Endothelial cell of umbilical vein (primary cell): Measurements from ENCODE around the gene TAGLN2. TPM values are rescaled to one million over a fixed set of nuclear protein-coding genes. Genes with fewer than 3 reads are reported as not detected.
A peak's percentile ranks its signal among the peaks of the same experiment; 100 is the strongest.

ENCODE experiments used
- BruUV-seq: library from RNA; stranded (reverse); fragments of 400-500 nt; replicated peaks from 2 replicates; lab custom pipeline; 2021; lab: Mats Ljungman, UMichigan
- CTCF ChIA-PET: fragments of 300-600, 350-600 bp; sonication (Branson Sonifier 250); formaldehyde crosslinking; loops from one replicate; lab custom pipeline; 2021; ENCODE audit warnings: antibody characterized with exemption, inconsistent platforms; lab: Charles Lee
- POLR2A ChIA-PET: fragments of 300-600, 350-600 bp; sonication (Branson Sonifier 250); formaldehyde crosslinking; loops from one replicate; lab custom pipeline; 2021; ENCODE audit warnings: antibody characterized with exemption, inconsistent platforms; lab: Charles Lee
- DNase-seq: peaks from one replicate; pipeline ENCODE4 v3.0.0-alpha.2; 2011; ENCODE audit warnings: low read depth, low spot score
- FAIRE-seq: peaks from 2 replicates; lab custom pipeline; 2011; peaks lifted over from hg19 to GRCh38; lab: Jason Lieb, UNC
- H2AFZ ChIP-seq: 2 replicates; pipeline ENCODE4 v1.6.0; 2012; ENCODE audit warnings: low read depth, low read length, control low read depth, inconsistent platforms
- H3K27ac ChIP-seq: 2 replicates; pipeline ENCODE4 v1.5.1; 2011; ENCODE audit warnings: low read depth, mild to moderate bottlenecking, control low read depth, low read length, moderate library complexity; ENCODE audit not compliant: insufficient read depth
- H3K27me3 ChIP-seq, 2 experiments: 2 replicates each; pipeline versions ENCODE4 v1.6.0 to v1.6.1; 2011; ENCODE audit warnings: low read length in 2 of 2, mixed read lengths in 1 of 2; ENCODE audit not compliant: control insufficient read depth in 2 of 2, insufficient read depth in 2 of 2
- H3K36me3 ChIP-seq, 2 experiments: 2 replicates in 1 of 2; 3 replicates in 1 of 2; pipeline ENCODE4 v1.5.1; 2011; ENCODE audit warnings: low read length in 2 of 2, mild to moderate bottlenecking in 1 of 2, moderate library complexity in 1 of 2; ENCODE audit not compliant: control insufficient read depth in 2 of 2, insufficient read depth in 2 of 2; ENCODE audit errors: extremely low read depth in 1 of 2
- H3K4me1 ChIP-seq: 3 replicates; pipeline ENCODE4 v1.5.1; 2011; ENCODE audit warnings: mild to moderate bottlenecking, low read length; ENCODE audit not compliant: control insufficient read depth, insufficient read depth; ENCODE audit errors: extremely low read depth
- H3K4me2 ChIP-seq: 2 replicates; pipeline ENCODE4 v1.6.1; 2011; ENCODE audit warnings: low read length, control low read depth, mixed read lengths; ENCODE audit not compliant: insufficient read depth
- H3K4me3 ChIP-seq, 3 experiments: fragments of 200-600 bp in 1 of 3; sonication (generic), shearing (Covaris generic) in 1 of 3; replicated peaks in 1 of 3; 2 replicates each; pipeline ENCODE4 v1.5.1; 2011 to 2016; ENCODE audit warnings: control low read depth in 3 of 3, low read length in 3 of 3, mild to moderate bottlenecking in 2 of 3, inconsistent platforms in 1 of 3, low read depth in 1 of 3, moderate library complexity in 1 of 3; ENCODE audit not compliant: insufficient read depth in 1 of 3
- H3K79me2 ChIP-seq: 2 replicates; pipeline ENCODE4 v1.6.0; 2012; ENCODE audit warnings: low read length, inconsistent platforms; ENCODE audit not compliant: control insufficient read depth, insufficient read depth
- H3K9ac ChIP-seq: replicated peaks from 2 replicates; pipeline ENCODE3; 2011; ENCODE audit warnings: low read length, control low read depth; ENCODE audit not compliant: insufficient read depth; ENCODE audit errors: extremely low read depth
- H3K9me1 ChIP-seq: replicated peaks from 3 replicates; pipeline ENCODE4 v1.6.0; 2011; ENCODE audit warnings: mild to moderate bottlenecking, low read length; ENCODE audit not compliant: control insufficient read depth, insufficient read depth; ENCODE audit errors: extremely low read depth
- H3K9me3 ChIP-seq: replicated peaks from 2 replicates; pipeline ENCODE4 v1.5.1; 2012; ENCODE audit warnings: low read length, inconsistent platforms; ENCODE audit not compliant: control insufficient read depth, insufficient read depth
- H4K20me1 ChIP-seq: replicated peaks from 2 replicates; pipeline ENCODE3; 2011; ENCODE audit warnings: mild to moderate bottlenecking, low read length; ENCODE audit not compliant: control insufficient read depth, insufficient read depth; ENCODE audit errors: extremely low read depth
- EZH2 ChIP-seq: IDR thresholded peaks from 2 replicates; pipeline ENCODE4 v1.6.1; 2012; ENCODE audit warnings: borderline replicate concordance, low read depth, mild to moderate bottlenecking, moderate library complexity, low read length, inconsistent platforms; ENCODE audit not compliant: severe bottlenecking
- FOS ChIP-seq: IDR thresholded peaks from 2 replicates; pipeline ENCODE4 v1.6.1; 2011; ENCODE audit warnings: mild to moderate bottlenecking, low read length, moderate library complexity, borderline replicate concordance; ENCODE audit not compliant: insufficient read depth
- GATA2 ChIP-seq: IDR thresholded peaks from 2 replicates; pipeline ENCODE4 v1.7.0; 2011; ENCODE audit warnings: low read depth, mild to moderate bottlenecking, moderate library complexity, mixed read lengths, low read length; ENCODE audit not compliant: insufficient read length, insufficient read depth
- JUN ChIP-seq: IDR thresholded peaks from 2 replicates; pipeline ENCODE4 v1.6.1; 2011; ENCODE audit warnings: borderline replicate concordance, low read depth; ENCODE audit not compliant: insufficient read length, insufficient read depth
- MYC ChIP-seq: IDR thresholded peaks from one replicate; pipeline ENCODE4 v1.6.1; 2011; ENCODE audit warnings: mild to moderate bottlenecking, low read depth, low read length
- POLR2A ChIP-seq: IDR thresholded peaks from 2 replicates; pipeline ENCODE4 v1.6.1; 2012; ENCODE audit warnings: low read depth, mild to moderate bottlenecking, control low read depth, low read length
- POLR2AphosphoS5 ChIP-seq: IDR thresholded peaks from 2 replicates; pipeline ENCODE4 v1.6.1; 2012; ENCODE audit warnings: low read depth, mild to moderate bottlenecking, control low read depth, low read length, moderate library complexity; ENCODE audit not compliant: insufficient read depth
- dilution Hi-C: fragments of 300-500 bp; cut with MboI; formaldehyde crosslinking; loops from one replicate; pipeline ENCODE4 v1.15.0; 2019; ENCODE audit warnings: low sequenced_read_pairs; ENCODE audit not compliant: extremely low pct_ligation_motif_present
- intact Hi-C: fragments of 100-400 bp; cut with micrococcal nuclease; formaldehyde crosslinking; loops from one replicate; pipeline ENCODE4 v1.10.0; 2022
- polyA plus RNA-seq, 4 experiments: library from polyadenylated mRNA; depleted of rRNA in 3 of 4; stranded (reverse) in 3 of 4; unstranded in 1 of 4; fragments of >200 nt; gene quantifications; 2 replicates each; pipeline versions ENCODE4 v1.2.1 to v1.2.3, GENCODE V29; 2011 to 2012; ENCODE audit warnings: missing spikeins in 1 of 4
- total RNA-seq: library from RNA; stranded (reverse); gene quantifications from 2 replicates; pipeline ENCODE4 v1.2.3, GENCODE V29; 2021
- TF ChIP-seq, protein P1 (sequence below), 2 donors: IDR thresholded peaks; 1 replicate in 1 of 2; 2 replicates in 1 of 2; pipeline ENCODE4 v1.5.1; 2011; ENCODE audit warnings: low read length in 2 of 2, mild to moderate bottlenecking in 2 of 2, moderate library complexity in 2 of 2, control low read depth in 1 of 2, inconsistent platforms in 1 of 2, low read depth in 1 of 2; ENCODE audit not compliant: insufficient read depth in 1 of 2; ENCODE audit errors: extremely low read depth in 1 of 2
- TF ChIP-seq, protein P2 (sequence below): IDR thresholded peaks from 2 replicates; pipeline ENCODE4 v1.6.1; 2011; ENCODE audit not compliant: insufficient read depth, insufficient read length

The TAGLN2 gene
- total and polyA plus RNA-seq, 2 donors (not counting 3 experiments of a cell fraction or from before 2014, with no cell fraction given), result 646 to 1,279 TPM

DNA sequence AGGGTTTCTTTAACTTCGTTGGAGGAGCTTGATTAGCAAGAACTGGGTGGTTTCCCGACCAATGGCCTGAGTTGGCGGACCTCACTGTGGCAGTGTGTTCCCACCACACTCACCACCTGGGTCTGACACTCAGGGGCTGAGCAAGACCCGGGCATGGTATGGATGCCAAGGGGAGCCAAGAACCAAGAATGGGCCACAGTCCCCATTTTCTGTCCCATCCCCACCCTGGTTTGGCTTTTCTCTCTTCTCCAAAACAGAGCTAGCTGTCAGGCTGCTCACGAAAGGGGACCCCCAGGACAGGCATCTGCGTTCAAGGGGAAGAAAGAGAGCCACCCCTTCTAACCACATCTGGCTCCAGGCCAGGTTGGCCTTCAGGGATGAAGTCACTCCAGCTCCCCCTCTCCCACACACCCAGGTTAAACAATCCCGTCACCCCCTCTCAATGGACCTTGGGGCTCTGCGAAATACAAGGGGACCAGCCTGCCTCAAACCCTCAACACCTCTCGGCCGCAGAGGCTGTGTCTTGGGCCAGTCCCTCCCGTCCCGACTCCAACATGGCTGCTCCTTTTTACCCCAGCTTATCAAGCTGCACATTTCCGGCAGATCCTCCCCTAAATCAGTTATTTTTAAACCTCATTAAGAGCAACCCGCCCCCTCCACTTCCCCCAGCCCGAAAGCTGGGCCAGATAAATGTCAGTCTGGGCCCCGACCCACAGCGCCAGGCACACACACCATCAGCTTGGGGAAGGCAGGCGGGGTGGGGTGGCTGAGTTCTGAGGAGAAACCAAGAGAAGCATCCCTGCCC is 3.4 kb downstream of the TAGLN2 start:
- dilution Hi-C loops (no loop called here), intact Hi-C loops (loop anchor here (5.0 to 10.0 kb wide), 4 partner anchors 270 to 1907 kb away; no protein-coding TSS in a partner anchor)
- Histone ChIP-seq H4K20me1 (no peaks in the 10 kb centered on the region), H3K36me3 (peaks cover 13 to 27% of the 10 kb centered on the region in 2 experiments), H2AFZ (no peak overlapping the region), H3K79me2 (peaks cover 62% of the 10 kb centered on the region), H3K4me2 (peak overlapping the region; percentile 85), H3K27me3 (no peaks in the 10 kb centered on the region), H3K4me1 (peaks cover 30% of the 10 kb centered on the region), H3K9ac (peak overlapping the region; percentile 100), H3K4me3 (peak overlapping the region in 1 of 3 experiments; percentile 78), H3K27ac (peak overlapping the region; percentile 98), H3K9me3 (no peaks in the 10 kb centered on the region), H3K9me1 (no peaks in the 10 kb centered on the region)
- TF ChIP-seq POLR2AphosphoS5 (no peak), POLR2A (peak; percentile 27), FOS (no peak), JUN (no peak)
- FAIRE-seq, result peak; percentile 18
- ChIA-PET POLR2A (interaction anchor here (1.4 kb wide), 1 partner anchor 28 kb away, joined by 6 read pairs; no protein-coding TSS in a partner anchor), CTCF (interaction anchor here (1.5 to 7.5 kb wide), 3 partner anchors 8 to 141 kb away, joined by 3 to 71 read pairs (median 5); partner anchors contain the start of gene DUSP23)
- peak; percentile 42 for DNase-seq
- BruUV-seq, result no TSS peak

DNA sequence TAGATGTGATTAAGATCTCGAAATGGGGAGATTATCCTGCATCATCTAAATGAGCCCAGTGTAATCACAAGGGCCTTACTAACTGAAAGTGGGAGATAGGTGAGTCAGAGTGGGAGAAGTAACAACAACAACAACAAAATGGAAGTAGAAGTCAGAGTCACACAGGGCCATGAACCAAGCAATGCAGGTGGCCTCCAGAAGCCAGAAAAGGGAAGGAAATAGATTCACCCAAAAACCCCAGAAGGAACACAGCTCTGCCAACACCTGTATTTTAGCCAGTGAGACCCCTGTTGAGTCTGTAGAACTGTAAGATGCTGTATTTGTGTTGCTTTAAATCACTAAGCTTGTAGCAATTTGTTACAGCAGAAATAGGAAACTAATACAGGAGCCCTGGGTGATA is 4.1 kb downstream of the TAGLN2 start:
- Histone ChIP-seq H3K9ac (peak overlapping the region; percentile 100), H4K20me1 (no peaks in the 10 kb centered on the region), H3K27ac (peak overlapping the region; percentile 98), H3K4me2 (peak overlapping the region; percentile 85), H3K4me1 (peaks cover 36% of the 10 kb centered on the region), H3K27me3 (no peaks in the 10 kb centered on the region), H3K9me3 (no peaks in the 10 kb centered on the region), H3K79me2 (peaks cover 62% of the 10 kb centered on the region), H3K36me3 (peaks cover 13 to 27% of the 10 kb centered on the region in 2 experiments), H2AFZ (no peak overlapping the region), H3K9me1 (no peaks in the 10 kb centered on the region), H3K4me3 (no peak overlapping the region)
- BruUV-seq, result no TSS peak
- FAIRE-seq (peak; percentile 40), DNase-seq (peak; percentile 26)
- no peak for TF ChIP-seq POLR2A
- no peak for TF ChIP-seq MYC
- TF ChIP-seq POLR2AphosphoS5, result no peak
- TF ChIP-seq JUN, result no peak
- TF ChIP-seq FOS, result no peak
- TF ChIP-seq GATA2, result no peak
- TF ChIP-seq, protein P1, sequence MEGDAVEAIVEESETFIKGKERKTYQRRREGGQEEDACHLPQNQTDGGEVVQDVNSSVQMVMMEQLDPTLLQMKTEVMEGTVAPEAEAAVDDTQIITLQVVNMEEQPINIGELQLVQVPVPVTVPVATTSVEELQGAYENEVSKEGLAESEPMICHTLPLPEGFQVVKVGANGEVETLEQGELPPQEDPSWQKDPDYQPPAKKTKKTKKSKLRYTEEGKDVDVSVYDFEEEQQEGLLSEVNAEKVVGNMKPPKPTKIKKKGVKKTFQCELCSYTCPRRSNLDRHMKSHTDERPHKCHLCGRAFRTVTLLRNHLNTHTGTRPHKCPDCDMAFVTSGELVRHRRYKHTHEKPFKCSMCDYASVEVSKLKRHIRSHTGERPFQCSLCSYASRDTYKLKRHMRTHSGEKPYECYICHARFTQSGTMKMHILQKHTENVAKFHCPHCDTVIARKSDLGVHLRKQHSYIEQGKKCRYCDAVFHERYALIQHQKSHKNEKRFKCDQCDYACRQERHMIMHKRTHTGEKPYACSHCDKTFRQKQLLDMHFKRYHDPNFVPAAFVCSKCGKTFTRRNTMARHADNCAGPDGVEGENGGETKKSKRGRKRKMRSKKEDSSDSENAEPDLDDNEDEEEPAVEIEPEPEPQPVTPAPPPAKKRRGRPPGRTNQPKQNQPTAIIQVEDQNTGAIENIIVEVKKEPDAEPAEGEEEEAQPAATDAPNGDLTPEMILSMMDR (IDR thresholded peaks at IDR 0.05; ENCODE audit: extremely low read depth in 1 of 2, insufficient read depth in 1 of 2, low read depth in 1 of 2, low read length in 2 of 2), result no peak
- no peak for TF ChIP-seq EZH2
- TF ChIP-seq, protein P2, sequence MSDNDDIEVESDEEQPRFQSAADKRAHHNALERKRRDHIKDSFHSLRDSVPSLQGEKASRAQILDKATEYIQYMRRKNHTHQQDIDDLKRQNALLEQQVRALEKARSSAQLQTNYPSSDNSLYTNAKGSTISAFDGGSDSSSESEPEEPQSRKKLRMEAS, result no peak
- ChIA-PET CTCF (interaction anchor here (1.1 to 7.5 kb wide), 3 partner anchors 30 to 141 kb away, joined by 3 to 71 read pairs (median 5); partner anchors contain the start of gene DUSP23), POLR2A (no interaction called here)
- intact Hi-C loops (loop anchor here (5.0 to 10.0 kb wide), 4 partner anchors 269 to 1906 kb away; no protein-coding TSS in a partner anchor), dilution Hi-C loops (no loop called here)
